IMR-90 (cell line): ENCODE data around the gene MYT1. TPM values are rescaled to one million over a fixed set of nuclear protein-coding genes. Genes with fewer than 3 reads are reported as not detected.

Source experiments
- ATAC-seq: fragments of 200-7000 bp; cut with Tn5 transposase; 2 replicates; pipeline ENCODE4 v1.9.1; 2020; ENCODE audit warnings: low read depth, mild to moderate bottlenecking, moderate library complexity
- BruUV-seq: library from RNA; stranded (reverse); fragments of 400-500 nt; replicated peaks from 2 replicates; lab custom pipeline; 2021; lab: Mats Ljungman, UMichigan
- CTCF ChIA-PET: fragments of 300-600 bp; formaldehyde crosslinking; extraction: SDS; loops from one replicate; lab custom pipeline; 2021; ENCODE audit warnings: antibody characterized with exemption; lab: Yijun Ruan, JAX
- POLR2A ChIA-PET: fragments of 300-600 bp; sonication (Branson Sonifier 250); formaldehyde crosslinking; loops from one replicate; lab custom pipeline; 2022; ENCODE audit warnings: antibody characterized with exemption; ENCODE audit not compliant: unreplicated experiment; lab: Charles Lee
- DNase-seq: peaks from one replicate; pipeline ENCODE4 v3.0.0; 2013
- H2AFZ ChIP-seq: replicated peaks from 2 replicates; pipeline ENCODE3; 2013; ENCODE audit warnings: low read length, mild to moderate bottlenecking; ENCODE audit not compliant: poor library complexity
- H2AK5ac ChIP-seq: 2 replicates; pipeline ENCODE4 v1.6.1; 2013; ENCODE audit warnings: low read depth, low read length, inconsistent platforms
- H2AK9ac ChIP-seq: replicated peaks from 2 replicates; pipeline ENCODE3; 2013; ENCODE audit warnings: mild to moderate bottlenecking, low read depth, low read length, moderate library complexity; ENCODE audit not compliant: poor library complexity
- H2BK120ac ChIP-seq: 2 replicates; pipeline ENCODE4 v1.6.1; 2013; ENCODE audit warnings: low read depth, low read length, inconsistent platforms
- H2BK15ac ChIP-seq: 3 replicates; pipeline ENCODE4 v1.6.1; 2013; ENCODE audit warnings: low read depth, low read length, inconsistent platforms
- H2BK20ac ChIP-seq: 2 replicates; pipeline ENCODE4 v1.6.1; 2013; ENCODE audit warnings: low read depth, mild to moderate bottlenecking, inconsistent platforms, low read length, moderate library complexity
- H2BK5ac ChIP-seq: 2 replicates; pipeline ENCODE4 v1.6.1; 2013; ENCODE audit warnings: mild to moderate bottlenecking, low read depth, low read length, inconsistent platforms; ENCODE audit not compliant: poor library complexity, severe bottlenecking
- H3K14ac ChIP-seq: replicated peaks from 2 replicates; pipeline ENCODE4 v1.6.1; 2013; ENCODE audit warnings: low read depth, low read length, inconsistent platforms
- H3K18ac ChIP-seq: 2 replicates; pipeline ENCODE4 v1.6.1; 2013; ENCODE audit warnings: low read depth, low read length, control low read depth
- H3K23ac ChIP-seq: 2 replicates; pipeline ENCODE4 v1.6.1; 2013; ENCODE audit warnings: low read depth, low read length, inconsistent platforms
- H3K27ac ChIP-seq: 2 replicates; pipeline ENCODE4 v1.5.1; 2013; ENCODE audit warnings: mild to moderate bottlenecking, control low read depth, low read length; ENCODE audit not compliant: insufficient read depth
- H3K27me3 ChIP-seq: 2 replicates; pipeline ENCODE4 v1.6.1; 2013; ENCODE audit warnings: low read length; ENCODE audit not compliant: control insufficient read depth, insufficient read depth
- H3K36me3 ChIP-seq: 2 replicates; pipeline ENCODE4 v1.6.1; 2013; ENCODE audit warnings: low read length, mixed read lengths; ENCODE audit not compliant: control insufficient read depth, insufficient read depth
- H3K4ac ChIP-seq: 2 replicates; pipeline ENCODE4 v1.6.1; 2013; ENCODE audit warnings: low read depth, low read length, inconsistent platforms
- H3K4me1 ChIP-seq: 2 replicates; pipeline ENCODE4 v1.6.1; 2013; ENCODE audit warnings: low read length, mixed read lengths; ENCODE audit not compliant: control insufficient read depth, insufficient read depth
- H3K4me2 ChIP-seq: 2 replicates; pipeline ENCODE4 v1.6.1; 2013; ENCODE audit warnings: low read depth, mild to moderate bottlenecking, control low read depth, low read length, moderate library complexity
- H3K4me3 ChIP-seq: 2 replicates; pipeline ENCODE4 v1.5.1; 2013; ENCODE audit warnings: low read depth, mild to moderate bottlenecking, control low read depth, low read length, moderate library complexity; ENCODE audit not compliant: insufficient read depth
- H3K56ac ChIP-seq: 2 replicates; pipeline ENCODE4 v1.6.1; 2013; ENCODE audit warnings: low read length, inconsistent platforms; ENCODE audit not compliant: insufficient read depth; ENCODE audit errors: extremely low read depth
- H3K79me1 ChIP-seq, 2 experiments: 2 replicates each; pipeline ENCODE4 v1.6.1; 2013; ENCODE audit warnings: low read length in 2 of 2, inconsistent platforms in 1 of 2, low read depth in 1 of 2
- H3K9ac ChIP-seq: 2 replicates; pipeline ENCODE4 v1.6.1; 2013; ENCODE audit warnings: low read depth, low read length, control low read depth
- H3K9me1 ChIP-seq: 2 replicates; pipeline ENCODE4 v1.6.1; 2013; ENCODE audit warnings: low read length, inconsistent platforms; ENCODE audit not compliant: insufficient read depth
- H3K9me3 ChIP-seq: 2 replicates; pipeline ENCODE4 v1.6.1; 2013; ENCODE audit warnings: low read length; ENCODE audit not compliant: control insufficient read depth, insufficient read depth
- H4K20me1 ChIP-seq: 2 replicates; pipeline ENCODE4 v1.6.1; 2013; ENCODE audit warnings: low read length, inconsistent platforms; ENCODE audit not compliant: insufficient read depth
- H4K5ac ChIP-seq: 2 replicates; pipeline ENCODE4 v1.6.1; 2013; ENCODE audit warnings: mild to moderate bottlenecking, low read depth, low read length, control low read depth
- H4K8ac ChIP-seq, 2 experiments: 2 replicates each; pipeline ENCODE4 v1.6.1; 2013; ENCODE audit warnings: low read depth in 2 of 2, low read length in 2 of 2, control low read depth in 1 of 2, inconsistent platforms in 1 of 2
- H4K91ac ChIP-seq: 2 replicates; pipeline ENCODE4 v1.6.1; 2013; ENCODE audit warnings: low read depth, low read length, inconsistent platforms; ENCODE audit not compliant: insufficient read depth
- BHLHE40 ChIP-seq: fragments of 150-350 bp; IDR thresholded peaks from 2 replicates; pipeline ENCODE4 v1.6.1; 2016; ENCODE audit warnings: mild to moderate bottlenecking, low read depth, low read length
- CEBPB ChIP-seq: IDR thresholded peaks from 2 replicates; pipeline ENCODE4 v1.6.1; 2012; ENCODE audit warnings: low read depth, low read length, improper control_type of control experiment
- CHD1 ChIP-seq: IDR thresholded peaks from 2 replicates; pipeline ENCODE4 v1.6.1; 2012; ENCODE audit warnings: low read depth, low read length, improper control_type of control experiment
- ELK1 ChIP-seq: fragments of 150-350 bp; IDR thresholded peaks from 2 replicates; pipeline ENCODE4 v1.6.1; 2016; ENCODE audit warnings: low read depth, mild to moderate bottlenecking, low read length, moderate library complexity, borderline replicate concordance
- FOS ChIP-seq: fragments of 150-350 bp; IDR thresholded peaks from 2 replicates; pipeline ENCODE4 v1.6.1; 2016; ENCODE audit warnings: low read depth, low read length
- MAFK ChIP-seq: IDR thresholded peaks from 2 replicates; pipeline ENCODE4 v1.6.1; 2012; ENCODE audit warnings: low read depth, low read length, improper control_type of control experiment
- MAZ ChIP-seq: IDR thresholded peaks from 2 replicates; pipeline ENCODE4 v1.6.1; 2012; ENCODE audit warnings: low read depth, mild to moderate bottlenecking, low read length, improper control_type of control experiment, moderate library complexity, borderline replicate concordance
- MXI1 ChIP-seq: IDR thresholded peaks from 2 replicates; pipeline ENCODE4 v1.6.1; 2012; ENCODE audit warnings: low read depth, mild to moderate bottlenecking, low read length, moderate library complexity, borderline replicate concordance
- NFE2L2 ChIP-seq: fragments of 150-350 bp; IDR thresholded peaks from 2 replicates; pipeline ENCODE4 v1.6.1; 2016; ENCODE audit warnings: low read depth, mild to moderate bottlenecking, low read length
- POLR2A ChIP-seq: IDR thresholded peaks from 2 replicates; pipeline ENCODE4 v1.6.1; 2012; ENCODE audit warnings: mild to moderate bottlenecking, low read depth, low read length
- RAD21 ChIP-seq: IDR thresholded peaks from 2 replicates; pipeline ENCODE4 v1.6.1; 2012; ENCODE audit warnings: low read length, improper control_type of control experiment
- RCOR1 ChIP-seq: IDR thresholded peaks from 2 replicates; pipeline ENCODE4 v1.6.1; 2012; ENCODE audit warnings: mild to moderate bottlenecking, low read length, improper control_type of control experiment; ENCODE audit not compliant: insufficient replicate concordance
- RFX5 ChIP-seq: IDR thresholded peaks from 2 replicates; pipeline ENCODE4 v1.8.0; 2012; ENCODE audit warnings: low read depth, mild to moderate bottlenecking, low read length, moderate library complexity
- SMC3 ChIP-seq: fragments of 150-350 bp; IDR thresholded peaks from 2 replicates; pipeline ENCODE4 v1.6.1; 2016; ENCODE audit warnings: low read depth, mild to moderate bottlenecking, antibody characterized with exemption, low read length, moderate library complexity
- USF2 ChIP-seq: fragments of 150-350 bp; IDR thresholded peaks from 2 replicates; pipeline ENCODE4 v1.6.1; 2017; ENCODE audit warnings: mild to moderate bottlenecking, antibody characterized with exemption, low read length, low read depth
- WGBS, 2 experiments: methylation state at CpG; one replicate each; pipeline versions ENCODE4 v1.1.5 to v1.1.7; 2013; ENCODE audit warnings: missing lambda C conversion rate in 2 of 2; ENCODE audit not compliant: insufficient read length in 1 of 2; ENCODE audit errors: extremely low coverage in 2 of 2; 5-methylcytosine and 5-hydroxymethylcytosine counted together
- dilution Hi-C: fragments of 300-500 bp; cut with HindIII; formaldehyde crosslinking; loops from one replicate; pipeline ENCODE4 v1.14.3; 2018; ENCODE audit warnings: low sequenced_read_pairs; ENCODE audit not compliant: unreplicated experiment
- in situ Hi-C: fragments of 300-500 bp; cut with MboI; formaldehyde crosslinking; loops from 3 replicates; pipeline ENCODE4 v1.14.3; 2019; ENCODE audit warnings: low sequenced_read_pairs, inconsistent platforms, mixed read lengths
- intact Hi-C: fragments of 100-400 bp; cut with micrococcal nuclease; formaldehyde crosslinking; loops from 2 replicates; pipeline ENCODE4 v1.10.0; 2022
- polyA plus RNA-seq, 3 experiments: library from polyadenylated mRNA; depleted of rRNA; stranded (reverse); fragments of >200 nt; gene quantifications; 2 replicates each; pipeline ENCODE4 v1.2.3, GENCODE V29; 2012; ENCODE audit warnings: low replicate concordance in 1 of 3
- total RNA-seq: library from RNA; depleted of rRNA; stranded (reverse); fragments of >200 nt; gene quantifications from 2 replicates; pipeline ENCODE4 v1.2.3, GENCODE V29; 2012
- TF ChIP-seq, protein P1 (sequence below): conservative IDR thresholded peaks from 2 replicates; pipeline ENCODE4 v1.5.1; 2012; ENCODE audit warnings: mild to moderate bottlenecking, low read depth, low read length, improper control_type of control experiment

MYT1 gene
- total and polyA plus RNA-seq, 2 of the 4 experiments (the other 2 are of a cell fraction): not detected

GRCh38 chr20:64115171-64115911 is 48.9 kb upstream of the MYT1 start:
- TF ChIP-seq CHD1 (no peak), MXI1 (no peak), MAFK (no peak), RCOR1 (no peak), NFE2L2 (no peak), CEBPB (no peak), USF2 (no peak), ELK1 (no peak), RFX5 (no peak), BHLHE40 (no peak), MAZ (no peak), POLR2A (no peak), FOS (no peak), RAD21 (no peak), SMC3 (no peak)
- TF ChIP-seq, protein P1, sequence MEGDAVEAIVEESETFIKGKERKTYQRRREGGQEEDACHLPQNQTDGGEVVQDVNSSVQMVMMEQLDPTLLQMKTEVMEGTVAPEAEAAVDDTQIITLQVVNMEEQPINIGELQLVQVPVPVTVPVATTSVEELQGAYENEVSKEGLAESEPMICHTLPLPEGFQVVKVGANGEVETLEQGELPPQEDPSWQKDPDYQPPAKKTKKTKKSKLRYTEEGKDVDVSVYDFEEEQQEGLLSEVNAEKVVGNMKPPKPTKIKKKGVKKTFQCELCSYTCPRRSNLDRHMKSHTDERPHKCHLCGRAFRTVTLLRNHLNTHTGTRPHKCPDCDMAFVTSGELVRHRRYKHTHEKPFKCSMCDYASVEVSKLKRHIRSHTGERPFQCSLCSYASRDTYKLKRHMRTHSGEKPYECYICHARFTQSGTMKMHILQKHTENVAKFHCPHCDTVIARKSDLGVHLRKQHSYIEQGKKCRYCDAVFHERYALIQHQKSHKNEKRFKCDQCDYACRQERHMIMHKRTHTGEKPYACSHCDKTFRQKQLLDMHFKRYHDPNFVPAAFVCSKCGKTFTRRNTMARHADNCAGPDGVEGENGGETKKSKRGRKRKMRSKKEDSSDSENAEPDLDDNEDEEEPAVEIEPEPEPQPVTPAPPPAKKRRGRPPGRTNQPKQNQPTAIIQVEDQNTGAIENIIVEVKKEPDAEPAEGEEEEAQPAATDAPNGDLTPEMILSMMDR: no peak
- intact Hi-C loops: no loop called here

More at GRCh38 chr20:64115171-64115911, 48.9 kb upstream of the MYT1 start:
- CTCF ChIA-PET: interaction anchor here (0.9 kb wide), 1 partner anchor 32 kb away, joined by 4 read pairs; no protein-coding TSS in a partner anchor
- dilution Hi-C loops (no loop called here), in situ Hi-C loops (no loop called here)
- Histone ChIP-seq H4K8ac (no peak overlapping the region), H3K27me3 (peaks cover 28% of the 10 kb centered on the region; the same call in 1 of the 2 replicates), H3K9me1 (no peaks in the 10 kb centered on the region), H4K20me1 (no peaks in the 10 kb centered on the region), H3K79me1 (no peaks in the 10 kb centered on the region), H3K9ac (no peak overlapping the region), H3K4me1 (no peaks in the 10 kb centered on the region), H2AFZ (no peak overlapping the region), H4K5ac (no peak overlapping the region), H3K23ac (no peak overlapping the region), H2BK5ac (no peak overlapping the region), H3K14ac (no peak overlapping the region), H2BK20ac (no peak overlapping the region), H2BK120ac (no peak overlapping the region), H3K18ac (no peak overlapping the region), H3K4ac (no peak overlapping the region), H3K36me3 (no peaks in the 10 kb centered on the region), H2AK9ac (no peak overlapping the region), H3K4me2 (no peak overlapping the region), H3K4me3 (no peak overlapping the region), H3K27ac (no peak overlapping the region), H2AK5ac (no peak overlapping the region), H3K56ac (no peak overlapping the region), H4K91ac (no peak overlapping the region), H3K9me3 (no peaks in the 10 kb centered on the region), H2BK15ac (no peak overlapping the region)
- DNase-seq (no peak), ATAC-seq (no peak)
- WGBS, 2 experiments: 29% methylated on average over 3 of the region's 14 CpGs; no CpG with 5 or more reads in 1 of the 2 experiments
- no TSS peak for BruUV-seq
- POLR2A ChIA-PET: no interaction called here
